Stomach (tissue), 9 donors: ENCODE measurements around the gene DNAJB13. TPM values are rescaled to one million over a fixed set of nuclear protein-coding genes. Genes with fewer than 3 reads are reported as not detected.

Experiments
- DNase-seq, 2 donors: peaks; one replicate each; pipeline versions ENCODE4 v3.0.0 to v3.0.0-alpha.2; 2013 to 2019
- H3K27ac ChIP-seq, 5 donors: fragments of 200-600 bp in 4 of 5; sonication (generic) in 4 of 5; one replicate each; pipeline ENCODE4 v1.5.1; 2013 to 2019; ENCODE audit warnings: mild to moderate bottlenecking in 1 of 5, moderate library complexity in 1 of 5
- H3K27me3 ChIP-seq, 3 donors: fragments of 200-600 bp; sonication (generic); one replicate each; pipeline ENCODE4 v1.5.1; 2017 to 2019; ENCODE audit warnings: mixed run types in 1 of 3
- H3K36me3 ChIP-seq, 4 donors: fragments of 200-600 bp; sonication (generic); 1 replicate in 3 of 4; 2 replicates in 1 of 4; pipeline ENCODE4 v1.5.1; 2016 to 2019
- H3K4me1 ChIP-seq, 4 donors: fragments of 200-600 bp; sonication (generic); one replicate each; pipeline ENCODE4 v1.5.1; 2016 to 2019
- H3K4me3 ChIP-seq, 4 donors: fragments of 200-600 bp; sonication (generic) in 3 of 4; one replicate each; pipeline ENCODE4 v1.5.1; 2016 to 2019; ENCODE audit warnings: mild to moderate bottlenecking in 1 of 4
- H3K9me3 ChIP-seq, 4 donors: fragments of 200-600 bp; sonication (generic); one replicate each; pipeline ENCODE4 v1.5.1; 2016 to 2019
- EP300 ChIP-seq: sonication (generic); formaldehyde crosslinking; IDR thresholded peaks from one replicate; pipeline ENCODE4 v1.6.1; 2017; ENCODE audit warnings: antibody characterized with exemption
- POLR2A ChIP-seq, 4 donors: fragments of 450-650 bp; IDR thresholded peaks; one replicate each; pipeline ENCODE4 v1.6.1; 2016; ENCODE audit warnings: antibody characterized with exemption in 4 of 4, control low read depth in 2 of 4, mild to moderate bottlenecking in 1 of 4, moderate library complexity in 1 of 4
- POLR2AphosphoS5 ChIP-seq, 3 donors: sonication (generic); formaldehyde crosslinking; IDR thresholded peaks; one replicate each; pipeline ENCODE4 v1.6.1; 2016; ENCODE audit warnings: antibody characterized with exemption in 3 of 3
- WGBS, 5 donors: extraction: QIAGEN DNeasy Blood & Tissue Kit in 3 of 5; methylation state at CpG; one replicate each; pipeline versions ENCODE4 v1.1.5 to v1.1.7; 2013 to 2018; 5-methylcytosine and 5-hydroxymethylcytosine counted together
- intact Hi-C: fragments of 100-400 bp; cut with DNase I; formaldehyde crosslinking; loops from one replicate; pipeline ENCODE4 v1.15.1; 2023; ENCODE audit warnings: low total_unique reads
- polyA plus RNA-seq, 3 donors: library from polyadenylated mRNA; stranded (reverse); fragments of 200-250 nt; gene quantifications; one replicate each; pipeline ENCODE4 v1.2.3, GENCODE V29; 2013
- total RNA-seq, 5 donors: library from RNA; depleted of rRNA; stranded (reverse); fragments of >200 nt; gene quantifications; one replicate each; pipeline versions ENCODE4 v1.1.0 to v1.2.3, GENCODE V29; 2014 to 2016
- TF ChIP-seq, protein P1 (sequence below), 7 experiments: fragments of 450-650 bp in 4 of 7; fragments of 200-600 bp in 3 of 7; sonication (generic) in 3 of 7; IDR thresholded peaks; one replicate each; pipeline ENCODE4 v1.5.1; 2016 to 2019; ENCODE audit warnings: antibody characterized with exemption in 7 of 7, control low read depth in 2 of 7, mild to moderate bottlenecking in 1 of 7
- donor health status: healthy with polysubstance abuse.
- donor health status: Bipolar disorder and iron deficiency.
- donor health status: healthy.

The DNAJB13 gene
- total and polyA plus RNA-seq, 8 donors = 0.28 TPM; not detected in 7

DNA sequence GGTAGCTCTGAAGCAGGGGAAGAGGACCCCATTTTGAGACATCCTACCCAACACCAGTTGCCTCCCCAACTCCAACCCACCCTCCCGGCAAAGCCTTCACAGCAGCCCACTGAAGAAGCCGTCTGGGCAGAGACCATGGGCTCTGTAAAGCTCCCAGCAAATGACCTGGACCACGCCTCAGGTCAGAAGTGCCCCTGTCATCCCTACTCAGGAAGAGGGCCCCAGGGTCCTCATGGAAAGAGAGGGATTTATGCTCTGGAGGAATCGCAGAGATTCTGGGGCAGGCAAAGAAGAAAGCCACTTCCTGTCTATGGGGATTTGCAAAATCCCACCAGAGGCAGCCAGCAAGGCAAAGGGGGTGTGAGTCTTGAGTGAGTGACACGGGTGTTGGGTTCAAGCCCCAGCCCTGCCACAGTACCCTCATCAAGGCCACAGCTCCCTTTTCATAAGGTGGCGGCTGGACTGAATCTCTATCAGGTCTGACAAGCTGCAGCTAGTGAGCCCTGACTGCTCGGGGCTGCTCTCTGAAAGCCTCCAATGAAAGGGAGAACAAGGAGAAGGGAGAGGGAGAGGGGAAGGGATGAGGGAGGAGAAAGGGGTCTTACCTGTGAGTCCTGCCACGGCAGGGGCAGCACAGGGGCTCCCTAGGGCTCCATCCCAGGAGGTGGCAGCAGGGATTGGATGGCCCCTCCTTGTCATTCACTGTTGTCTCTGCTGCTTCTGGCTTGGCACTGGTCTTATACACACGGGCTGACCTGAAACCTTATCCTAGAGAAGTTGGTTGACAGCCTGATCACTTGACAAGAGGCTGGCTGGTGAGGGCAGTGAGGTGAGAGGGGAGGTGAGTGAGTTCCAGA lies 57.8 kb downstream of the DNAJB13 start, which contains the start of gene UCP3:
TSS of gene UCP3 (minus strand) at position 713 of the 857 bp plus-strand sequence. CDS start 2,043 bp downstream, outside the sequence.
- DNase-seq = no peak
- Histone ChIP-seq H3K4me1 (peaks cover 0 to 31% (median 6%) of the 10 kb centered on the region in 4 donors), H3K27me3 (no peaks in the 10 kb centered on the region), H3K27ac (peak within 1 kb of the TSS in 1 of 5 donors; percentile 50), H3K9me3 (no peaks in the 10 kb centered on the region), H3K36me3 (peaks cover 1 to 26% (median 18%) of the 10 kb centered on the region in 4 donors), H3K4me3 (no peak within 1 kb of the TSS)
- 65 to 79% (median 71%) methylated on average over 9 of the region's 9 CpGs for WGBS, 5 donors
- intact Hi-C loops = no loop called here
- TF ChIP-seq EP300 = no peak
- TF ChIP-seq, protein P1, sequence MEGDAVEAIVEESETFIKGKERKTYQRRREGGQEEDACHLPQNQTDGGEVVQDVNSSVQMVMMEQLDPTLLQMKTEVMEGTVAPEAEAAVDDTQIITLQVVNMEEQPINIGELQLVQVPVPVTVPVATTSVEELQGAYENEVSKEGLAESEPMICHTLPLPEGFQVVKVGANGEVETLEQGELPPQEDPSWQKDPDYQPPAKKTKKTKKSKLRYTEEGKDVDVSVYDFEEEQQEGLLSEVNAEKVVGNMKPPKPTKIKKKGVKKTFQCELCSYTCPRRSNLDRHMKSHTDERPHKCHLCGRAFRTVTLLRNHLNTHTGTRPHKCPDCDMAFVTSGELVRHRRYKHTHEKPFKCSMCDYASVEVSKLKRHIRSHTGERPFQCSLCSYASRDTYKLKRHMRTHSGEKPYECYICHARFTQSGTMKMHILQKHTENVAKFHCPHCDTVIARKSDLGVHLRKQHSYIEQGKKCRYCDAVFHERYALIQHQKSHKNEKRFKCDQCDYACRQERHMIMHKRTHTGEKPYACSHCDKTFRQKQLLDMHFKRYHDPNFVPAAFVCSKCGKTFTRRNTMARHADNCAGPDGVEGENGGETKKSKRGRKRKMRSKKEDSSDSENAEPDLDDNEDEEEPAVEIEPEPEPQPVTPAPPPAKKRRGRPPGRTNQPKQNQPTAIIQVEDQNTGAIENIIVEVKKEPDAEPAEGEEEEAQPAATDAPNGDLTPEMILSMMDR (IDR thresholded peaks at IDR 0.05) = no peak
- no peak for TF ChIP-seq POLR2A (IDR thresholded peaks at IDR 0.05)
- no peak for TF ChIP-seq POLR2AphosphoS5 (IDR thresholded peaks at IDR 0.05)

DNA sequence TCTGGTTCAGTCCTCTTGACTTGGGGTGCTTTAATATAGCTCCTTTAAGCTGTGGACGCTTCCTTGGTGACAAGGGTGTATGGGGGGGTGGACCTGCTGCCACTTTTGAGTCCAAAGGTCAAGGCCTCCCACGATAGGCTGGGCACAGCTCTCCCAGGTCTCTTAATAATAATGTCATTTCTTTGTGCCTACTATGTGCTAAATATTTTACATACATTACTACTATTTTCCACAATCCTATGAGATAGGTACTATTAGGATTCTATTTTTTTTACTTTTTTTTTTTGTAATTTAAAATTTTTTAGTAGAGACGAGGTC lies 58.4 kb downstream of the DNAJB13 start:
- no peaks in the 10 kb centered on the region for H3K9me3 ChIP-seq
- H3K4me3 ChIP-seq = no peak overlapping the region
- no peaks in the 10 kb centered on the region for H3K27me3 ChIP-seq
- intact Hi-C loops = no loop called here
- H3K27ac ChIP-seq = no peak overlapping the region
- 75 to 83% (median 79%) methylated on average over 3 of the region's 3 CpGs for WGBS, 5 donors
- TF ChIP-seq, protein P1 (IDR thresholded peaks at IDR 0.05) = no peak
- TF ChIP-seq POLR2A (IDR thresholded peaks at IDR 0.05) (no peak), POLR2AphosphoS5 (IDR thresholded peaks at IDR 0.05) (no peak), EP300 (no peak)
- DNase-seq = no peak
- H3K36me3 ChIP-seq = peaks cover 0 to 25% (median 16%) of the 10 kb centered on the region in 4 donors
- peaks cover 0 to 31% (median 6%) of the 10 kb centered on the region in 4 donors for H3K4me1 ChIP-seq

DNA sequence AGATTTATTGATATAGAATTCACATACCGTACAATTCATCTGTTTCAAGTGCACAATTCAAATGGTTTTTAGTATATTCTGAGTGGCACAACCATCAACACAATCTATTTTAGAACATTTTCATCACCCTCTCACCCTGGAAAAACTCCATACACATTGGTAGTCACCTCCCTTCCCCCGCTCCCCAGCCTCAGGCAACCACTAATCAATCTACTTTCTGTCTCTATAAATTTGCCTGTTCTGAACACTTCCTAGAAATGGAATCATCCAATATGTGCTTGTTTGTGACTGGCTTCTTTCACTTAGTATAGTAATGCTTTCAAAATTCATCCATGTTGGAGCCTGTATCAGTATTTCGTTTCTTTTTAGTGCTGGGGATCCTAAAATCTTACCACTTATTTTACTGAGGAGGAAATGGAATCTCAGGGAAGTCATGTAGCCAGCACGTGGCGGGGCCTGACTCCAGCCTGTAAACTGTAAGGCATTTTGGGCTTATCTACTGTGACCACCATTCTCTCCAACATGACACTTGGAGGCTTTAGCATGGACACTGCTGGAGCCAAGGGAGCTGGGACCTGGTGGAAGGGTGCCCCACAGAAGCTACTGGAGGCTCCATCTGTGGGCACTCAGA lies 59.0 kb downstream of the DNAJB13 start:
- Histone ChIP-seq H3K9me3 (no peaks in the 10 kb centered on the region), H3K4me3 (no peak overlapping the region), H3K36me3 (peaks cover 0 to 27% (median 17%) of the 10 kb centered on the region in 4 donors), H3K27me3 (no peaks in the 10 kb centered on the region), H3K27ac (no peak overlapping the region), H3K4me1 (peaks cover 0 to 29% (median 4%) of the 10 kb centered on the region in 4 donors)
- intact Hi-C loops = no loop called here
- no peak for DNase-seq
- TF ChIP-seq, protein P1 (IDR thresholded peaks at IDR 0.05) = no peak
- TF ChIP-seq EP300 = no peak
- no peak for TF ChIP-seq POLR2A (IDR thresholded peaks at IDR 0.05)
- no peak for TF ChIP-seq POLR2AphosphoS5 (IDR thresholded peaks at IDR 0.05)
- WGBS, 5 donors = 92 to 94% (median 92%) methylated on average over 5 of the region's 5 CpGs
